ENCODE measurements around the gene RBM25.
"Not testable (repeated sequence)": the region's sequence is repeated elsewhere in the genome, so short reads cannot be mapped to it uniquely, and the experiment has no call there.

Gene RBM25

DNA sequence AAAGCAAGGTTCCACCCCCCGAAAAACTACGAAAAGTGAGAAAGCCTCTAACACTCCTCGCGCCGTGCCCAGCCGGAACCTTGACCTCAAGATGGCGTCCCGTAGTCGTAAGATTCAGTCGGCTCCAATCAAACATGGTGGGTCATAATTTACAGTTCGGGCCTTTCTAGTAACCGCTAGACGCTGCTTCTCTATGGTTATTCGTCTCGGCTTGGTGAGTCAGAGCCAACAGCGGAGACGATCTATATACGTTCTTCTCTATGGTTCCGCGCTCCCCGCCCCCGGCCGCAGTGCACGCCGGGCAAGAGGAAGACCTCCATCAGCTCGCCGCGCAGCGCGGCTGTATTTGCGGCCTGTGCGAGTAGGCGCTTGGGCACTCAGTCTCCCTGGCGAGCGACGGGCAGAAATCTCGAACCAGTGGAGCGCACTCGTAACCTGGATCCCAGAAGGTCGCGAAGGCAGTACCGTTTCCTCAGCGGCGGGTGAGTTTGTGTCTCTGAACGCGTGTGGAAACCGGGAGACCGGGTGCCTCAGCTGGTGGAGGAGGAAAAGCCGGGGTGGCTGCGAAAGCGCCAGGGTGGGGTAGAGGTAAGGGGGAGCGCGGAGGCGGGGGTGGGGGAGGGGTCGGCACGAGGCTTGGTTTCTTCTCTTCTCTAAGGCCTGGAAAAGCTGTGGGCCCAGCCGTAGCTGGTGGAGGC is at the start of gene RBM25:
RBM25 (plus strand) TSS at position 311 of the 698 bp plus-strand sequence. CDS start 13,108 bp downstream, outside the sequence.
- Histone ChIP-seq H3K4me1 (ENCODE audit: control insufficient read depth, insufficient read depth, low read length) (peaks cover 5% of the 10 kb centered on the region), H3K27ac (ENCODE audit: low read depth, low read length) (peak within 1 kb of the TSS; percentile 98), H3K4me3 (ENCODE audit: low read length) (peak within 1 kb of the TSS; percentile 99), H3K36me3 (ENCODE audit: control insufficient read depth, insufficient read depth, low read length) (no peaks in the 10 kb centered on the region), H3K9ac (ENCODE audit: low read length) (peak within 1 kb of the TSS; percentile 100), H3K27me3 (ENCODE audit: control insufficient read depth, insufficient read depth, low read length) (no peaks in the 10 kb centered on the region)

DNA sequence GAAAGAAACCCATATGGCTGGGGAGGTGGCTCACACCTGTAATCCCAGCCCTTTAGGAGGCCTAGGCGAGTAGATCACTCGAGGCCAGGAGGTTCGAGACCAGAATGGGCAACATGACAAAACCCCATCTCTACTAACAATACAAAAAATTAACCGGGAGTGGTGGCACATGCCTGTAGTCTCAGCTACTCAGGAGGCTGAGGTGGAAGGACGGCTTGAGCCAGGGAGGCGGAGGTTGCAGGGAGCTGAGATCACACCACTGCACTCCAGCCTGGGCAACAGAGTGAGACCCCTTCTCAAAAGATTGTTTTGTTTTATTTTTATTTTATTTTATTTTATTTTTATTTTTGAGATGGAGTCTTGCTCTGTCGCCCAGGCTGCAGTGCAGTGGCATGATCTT is 47.1 kb upstream of the RBM25 start:
- H3K4me1 ChIP-seq (ENCODE audit: control insufficient read depth, insufficient read depth, low read length); H3K27me3 ChIP-seq (ENCODE audit: control insufficient read depth, insufficient read depth, low read length); H3K4me3 ChIP-seq (ENCODE audit: low read length); H3K27ac ChIP-seq (ENCODE audit: low read depth, low read length); H3K36me3 ChIP-seq (ENCODE audit: control insufficient read depth, insufficient read depth, low read length); H3K9ac ChIP-seq (ENCODE audit: low read length): not testable (repeated sequence)

DNA sequence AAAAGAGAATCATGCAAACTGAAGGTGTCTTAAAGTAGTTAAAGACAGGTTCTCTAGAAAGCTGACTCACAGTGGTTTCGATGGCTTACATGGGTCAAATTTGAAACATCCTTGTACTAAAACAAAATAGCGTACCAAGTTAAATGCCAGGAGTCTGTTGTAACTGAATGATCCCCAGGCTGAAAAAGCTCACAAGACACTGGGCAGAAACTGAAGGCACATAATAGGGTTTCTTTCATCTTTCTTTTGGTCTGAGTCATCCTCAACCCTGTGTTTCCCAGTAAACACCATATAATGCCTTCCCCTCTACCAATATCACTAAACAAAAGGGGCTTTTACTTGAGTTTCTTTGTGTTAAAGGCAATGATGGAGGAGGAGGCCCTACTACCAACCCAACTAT is 44.2 kb upstream of the RBM25 start:
- Histone ChIP-seq H3K27ac (ENCODE audit: low read depth, low read length) (peak overlapping the region; percentile 21), H3K36me3 (ENCODE audit: control insufficient read depth, insufficient read depth, low read length) (peaks cover 11% of the 10 kb centered on the region), H3K9ac (ENCODE audit: low read length) (no peak overlapping the region), H3K4me1 (ENCODE audit: control insufficient read depth, insufficient read depth, low read length) (peaks cover 2% of the 10 kb centered on the region), H3K4me3 (ENCODE audit: low read length) (no peak overlapping the region), H3K27me3 (ENCODE audit: control insufficient read depth, insufficient read depth, low read length) (no peaks in the 10 kb centered on the region)

DNA sequence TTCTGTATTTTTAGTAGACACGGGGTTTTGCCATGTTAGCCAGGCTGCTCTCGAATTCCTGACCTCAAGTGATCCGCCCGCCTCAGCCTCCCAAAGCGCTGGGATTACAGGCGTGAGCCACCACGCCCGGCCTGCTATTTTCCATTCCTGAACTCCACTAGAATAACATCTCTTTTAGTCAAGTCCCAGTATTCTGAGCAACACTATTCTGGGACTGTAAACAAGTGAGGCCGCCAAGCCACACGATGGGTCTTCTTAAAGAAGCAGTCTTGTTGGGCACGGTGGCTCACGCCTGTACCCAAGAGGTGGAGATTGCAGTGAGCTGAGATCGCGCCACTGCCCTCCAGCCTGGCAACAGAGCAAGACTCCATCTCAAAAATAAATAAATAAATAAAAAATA is 42.8 kb upstream of the RBM25 start:
- H3K4me1 ChIP-seq (ENCODE audit: control insufficient read depth, insufficient read depth, low read length); H3K36me3 ChIP-seq (ENCODE audit: control insufficient read depth, insufficient read depth, low read length); H3K4me3 ChIP-seq (ENCODE audit: low read length); H3K27me3 ChIP-seq (ENCODE audit: control insufficient read depth, insufficient read depth, low read length); H3K27ac ChIP-seq (ENCODE audit: low read depth, low read length); H3K9ac ChIP-seq (ENCODE audit: low read length): not testable (repeated sequence)

DNA sequence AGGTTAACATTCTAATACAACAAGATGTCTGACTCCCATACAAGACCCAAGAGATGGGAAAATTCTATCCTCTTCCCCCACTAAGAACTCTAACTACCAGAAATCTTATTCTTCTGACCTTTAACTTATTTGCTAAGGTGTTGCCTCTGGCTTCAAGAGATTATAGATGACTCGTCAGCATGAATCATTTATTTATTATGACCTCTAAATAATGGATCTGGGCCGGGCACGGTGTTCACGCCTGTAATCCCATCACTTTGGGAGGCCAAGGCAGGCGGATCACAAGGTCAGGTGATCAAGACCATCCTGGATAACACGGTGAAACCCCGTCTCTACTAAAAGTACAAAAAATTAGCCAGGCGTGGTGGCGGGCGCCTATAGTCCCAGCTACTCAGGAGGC is 42.3 kb upstream of the RBM25 start:
- not testable (repeated sequence) for H3K27ac ChIP-seq (ENCODE audit: low read depth, low read length); H3K9ac ChIP-seq (ENCODE audit: low read length); H3K27me3 ChIP-seq (ENCODE audit: control insufficient read depth, insufficient read depth, low read length); H3K4me1 ChIP-seq (ENCODE audit: control insufficient read depth, insufficient read depth, low read length); H3K36me3 ChIP-seq (ENCODE audit: control insufficient read depth, insufficient read depth, low read length); H3K4me3 ChIP-seq (ENCODE audit: low read length)

DNA sequence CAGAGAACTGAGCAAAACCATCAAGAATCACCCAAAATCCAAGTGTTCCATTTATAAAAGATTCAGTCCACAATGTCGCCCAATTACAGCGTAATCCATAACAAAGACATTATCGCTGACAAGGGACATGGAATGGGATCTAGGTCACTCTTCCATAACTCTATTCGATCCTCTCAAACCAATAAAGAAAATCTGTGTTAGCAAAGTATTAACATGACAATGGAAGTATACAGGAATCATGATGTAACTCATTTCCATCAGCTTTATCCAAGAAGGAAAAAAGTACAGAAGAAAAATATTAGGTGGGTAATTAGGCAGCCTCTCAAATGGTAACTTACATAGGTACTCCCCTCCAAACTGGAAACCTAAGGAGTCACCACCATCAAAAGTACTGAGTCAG is 36.3 kb upstream of the RBM25 start:
- Histone ChIP-seq H3K27me3 (ENCODE audit: control insufficient read depth, insufficient read depth, low read length) (no peaks in the 10 kb centered on the region), H3K9ac (ENCODE audit: low read length) (no peak overlapping the region), H3K4me3 (ENCODE audit: low read length) (no peak overlapping the region), H3K4me1 (ENCODE audit: control insufficient read depth, insufficient read depth, low read length) (peaks cover 9% of the 10 kb centered on the region), H3K36me3 (ENCODE audit: control insufficient read depth, insufficient read depth, low read length) (peaks cover 15% of the 10 kb centered on the region), H3K27ac (ENCODE audit: low read depth, low read length) (no peak overlapping the region)

DNA sequence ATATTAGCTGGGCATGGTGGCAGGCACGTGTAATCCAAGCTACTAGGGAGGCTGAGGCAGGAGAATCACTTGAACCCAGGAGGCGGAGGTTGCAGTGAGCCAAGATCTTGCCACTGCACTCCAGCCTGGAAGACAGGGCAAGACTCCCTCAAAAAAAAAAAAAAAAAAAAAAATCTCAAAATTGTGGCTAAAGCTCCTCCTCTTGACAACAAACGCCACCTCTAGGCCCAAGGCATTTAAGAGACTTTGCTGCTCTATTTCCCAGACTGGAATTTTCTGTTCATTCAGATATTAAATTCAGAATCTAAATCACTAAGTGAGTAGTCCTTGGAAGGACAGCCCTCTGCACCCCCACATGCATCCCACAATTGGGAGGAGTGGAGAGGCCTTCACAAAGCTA is 32.8 kb upstream of the RBM25 start:
- Histone ChIP-seq H3K4me1 (ENCODE audit: control insufficient read depth, insufficient read depth, low read length) (peaks cover 9% of the 10 kb centered on the region), H3K27me3 (ENCODE audit: control insufficient read depth, insufficient read depth, low read length) (no peaks in the 10 kb centered on the region), H3K4me3 (ENCODE audit: low read length) (no peak overlapping the region), H3K36me3 (ENCODE audit: control insufficient read depth, insufficient read depth, low read length) (peaks cover 9% of the 10 kb centered on the region), H3K27ac (ENCODE audit: low read depth, low read length) (no peak overlapping the region), H3K9ac (ENCODE audit: low read length) (no peak overlapping the region)

DNA sequence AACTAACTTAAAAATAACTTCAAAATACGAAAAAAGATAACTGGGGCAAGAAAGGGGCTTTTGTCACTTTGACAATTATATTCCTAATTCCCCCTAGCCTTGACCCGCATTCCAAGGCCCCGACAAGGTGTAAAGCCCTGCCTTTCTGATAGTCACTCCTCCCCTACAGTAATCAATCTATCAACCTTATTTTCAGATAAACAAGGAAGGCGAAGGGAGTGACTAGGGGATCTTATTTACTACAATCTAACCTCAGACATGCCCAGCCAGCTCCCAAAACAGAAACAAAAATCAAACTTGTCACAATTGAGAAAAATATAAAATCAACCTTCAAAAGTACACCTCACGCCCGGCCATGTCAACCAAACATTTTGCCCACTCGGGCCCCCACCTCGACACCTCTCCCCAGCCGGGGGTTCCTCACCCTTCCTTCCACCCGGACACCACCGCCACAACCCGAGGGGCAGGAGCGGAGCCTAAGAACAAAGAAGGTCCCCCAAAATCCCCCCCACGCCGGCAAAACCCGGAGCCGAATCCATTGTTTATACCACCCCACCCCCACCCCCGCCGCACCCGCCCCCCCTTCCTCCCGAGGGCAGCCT is 32.0 kb upstream of the RBM25 start:
- Histone ChIP-seq H3K9ac (ENCODE audit: low read length) (peak overlapping the region; percentile 49), H3K36me3 (ENCODE audit: control insufficient read depth, insufficient read depth, low read length) (peaks cover 8% of the 10 kb centered on the region), H3K27me3 (ENCODE audit: control insufficient read depth, insufficient read depth, low read length) (no peaks in the 10 kb centered on the region), H3K27ac (ENCODE audit: low read depth, low read length) (peak overlapping the region; percentile 80), H3K4me3 (ENCODE audit: low read length) (peak overlapping the region; percentile 74), H3K4me1 (ENCODE audit: control insufficient read depth, insufficient read depth, low read length) (peaks cover 9% of the 10 kb centered on the region)

DNA sequence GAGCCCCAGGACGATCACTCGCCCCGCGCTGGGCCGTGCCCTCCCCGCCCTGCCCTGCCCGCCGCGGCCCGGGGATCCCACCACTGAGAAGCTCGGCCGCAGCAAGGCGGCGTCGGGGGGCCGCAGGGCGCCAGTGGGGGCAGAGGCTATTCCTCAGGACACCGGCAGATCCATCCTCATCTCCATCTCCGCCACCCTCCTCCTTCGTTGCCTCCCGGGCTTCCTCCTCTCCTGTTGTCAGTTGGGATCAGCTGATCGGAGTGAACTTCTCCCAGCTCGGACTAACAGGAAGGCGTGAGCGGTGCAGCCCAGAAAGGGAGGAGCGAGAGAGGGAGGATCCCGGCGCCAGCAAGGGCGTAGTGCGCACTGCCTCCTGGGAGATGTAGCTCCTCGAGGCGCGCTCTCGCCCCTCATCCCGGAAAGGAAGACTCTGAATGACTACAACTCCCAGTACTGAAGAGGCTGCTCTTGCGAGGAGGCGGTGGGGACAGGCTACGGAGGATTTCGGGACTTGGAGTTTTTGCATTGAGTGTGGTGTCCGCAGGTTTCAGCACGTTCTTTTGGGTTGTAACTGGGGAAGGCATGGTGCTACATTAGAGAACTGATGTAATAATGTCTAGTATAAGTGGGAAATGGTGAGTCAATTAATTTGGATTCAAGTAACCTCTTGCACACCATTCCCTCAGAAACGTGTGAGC is 31.3 kb upstream of the RBM25 start, which contains the start of gene ZFYVE1:
ZFYVE1 (minus strand) TSS at position 262 of the 698 bp plus-strand sequence. CDS start 2,598 bp downstream, outside the sequence.
- H3K27ac ChIP-seq (ENCODE audit: low read depth, low read length), result peak within 1 kb of the TSS; percentile 80
- peak within 1 kb of the TSS; percentile 57 for H3K9ac ChIP-seq (ENCODE audit: low read length)
- peaks cover 9% of the 10 kb centered on the region for H3K4me1 ChIP-seq (ENCODE audit: control insufficient read depth, insufficient read depth, low read length)

DNA sequence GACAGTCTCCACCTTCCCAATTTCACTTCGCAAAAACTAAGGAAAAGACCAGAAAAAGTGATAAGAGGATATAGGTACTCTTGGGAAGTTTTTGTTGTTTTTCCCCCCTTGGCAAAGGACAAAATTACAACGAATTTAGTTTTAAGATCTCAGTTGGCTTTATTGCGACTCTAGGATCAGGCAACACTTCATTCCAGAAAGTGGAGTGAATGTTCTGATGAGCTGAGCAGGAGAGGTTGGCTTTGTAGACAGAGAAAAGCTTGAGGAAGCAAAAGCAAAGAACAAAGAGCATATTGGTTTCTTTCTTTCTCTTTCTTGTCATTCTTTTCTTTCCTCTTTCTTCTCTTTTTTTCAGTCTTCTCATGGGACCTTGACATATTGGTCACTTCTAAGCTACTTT is 30.8 kb upstream of the RBM25 start:
- peak overlapping the region; percentile 57 for H3K4me3 ChIP-seq (ENCODE audit: low read length)
- H3K36me3 ChIP-seq (ENCODE audit: control insufficient read depth, insufficient read depth, low read length), result peaks cover 8% of the 10 kb centered on the region
- H3K27me3 ChIP-seq (ENCODE audit: control insufficient read depth, insufficient read depth, low read length), result no peaks in the 10 kb centered on the region
- peak overlapping the region; percentile 19 for H3K27ac ChIP-seq (ENCODE audit: low read depth, low read length)
- H3K4me1 ChIP-seq (ENCODE audit: control insufficient read depth, insufficient read depth, low read length), result peaks cover 5% of the 10 kb centered on the region
- H3K9ac ChIP-seq (ENCODE audit: low read length), result no peak overlapping the region

More for the DNA sequence above, 31.3 kb upstream of the RBM25 start, which contains the start of gene ZFYVE1:
- peaks cover 8% of the 10 kb centered on the region for H3K36me3 ChIP-seq (ENCODE audit: control insufficient read depth, insufficient read depth, low read length)
- H3K4me3 ChIP-seq (ENCODE audit: low read length), result peak within 1 kb of the TSS; percentile 74
- H3K27me3 ChIP-seq (ENCODE audit: control insufficient read depth, insufficient read depth, low read length), result no peaks in the 10 kb centered on the region

DNA sequence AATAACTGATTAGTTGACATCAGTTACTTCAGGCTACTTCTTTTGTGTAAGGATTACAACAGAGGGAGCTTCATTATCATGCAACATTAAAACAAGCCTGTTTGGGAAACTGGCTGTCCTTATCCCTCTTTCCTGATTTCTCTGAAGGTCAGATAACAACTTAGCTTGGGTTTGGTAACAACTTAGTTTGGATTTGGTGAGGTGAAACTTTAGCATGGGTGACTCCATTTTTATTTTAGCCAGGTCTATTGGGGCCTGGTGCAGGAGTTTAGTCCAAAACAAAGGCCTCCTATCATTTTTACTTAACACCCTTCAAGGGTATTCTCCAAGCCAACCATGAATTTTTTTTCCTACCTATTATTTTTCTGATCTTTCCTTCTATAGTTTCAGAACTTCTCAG is 30.4 kb upstream of the RBM25 start:
- H3K27me3 ChIP-seq (ENCODE audit: control insufficient read depth, insufficient read depth, low read length), result no peaks in the 10 kb centered on the region
- H3K4me3 ChIP-seq (ENCODE audit: low read length), result no peak overlapping the region
- peaks cover 4% of the 10 kb centered on the region for H3K4me1 ChIP-seq (ENCODE audit: control insufficient read depth, insufficient read depth, low read length)
- H3K27ac ChIP-seq (ENCODE audit: low read depth, low read length), result no peak overlapping the region
- H3K36me3 ChIP-seq (ENCODE audit: control insufficient read depth, insufficient read depth, low read length), result peaks cover 8% of the 10 kb centered on the region
- no peak overlapping the region for H3K9ac ChIP-seq (ENCODE audit: low read length)

DNA sequence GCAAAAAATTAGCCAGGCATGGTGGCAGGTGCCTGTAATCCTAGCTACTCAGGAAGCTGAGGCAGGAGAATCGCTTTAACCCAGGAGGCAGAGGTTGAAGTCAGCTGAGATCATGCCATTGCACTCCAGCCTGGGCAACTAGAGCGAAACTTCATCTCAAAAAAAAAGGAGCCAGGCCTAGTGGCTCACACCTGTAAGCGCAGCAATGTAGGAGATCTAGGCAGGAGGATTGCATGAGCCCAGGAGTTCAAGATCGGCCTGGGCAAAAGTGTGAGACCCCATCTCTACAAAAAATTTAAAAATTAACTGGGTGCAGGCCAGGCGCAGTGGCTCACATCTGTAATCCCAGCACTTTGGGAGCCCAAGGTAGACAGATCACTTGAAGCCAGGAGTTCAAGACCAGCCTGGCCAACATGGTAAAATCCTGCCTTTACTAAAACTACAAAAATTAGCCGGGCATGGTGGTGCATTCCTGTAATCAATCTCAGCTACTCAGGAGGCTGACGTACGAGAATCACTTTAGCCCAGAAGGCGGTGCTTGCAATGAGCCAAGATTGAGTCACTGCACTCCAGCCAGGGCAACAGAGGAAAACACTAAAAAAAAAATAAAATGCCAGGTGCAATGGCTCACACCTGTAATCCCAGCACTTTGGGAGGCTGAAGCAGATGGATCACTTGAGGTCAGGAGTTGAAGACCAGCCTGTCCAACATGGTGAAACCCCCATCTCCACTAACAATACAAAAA is 21.5 kb upstream of the RBM25 start:
- not testable (repeated sequence) for H3K4me3 ChIP-seq (ENCODE audit: low read length); H3K36me3 ChIP-seq (ENCODE audit: control insufficient read depth, insufficient read depth, low read length); H3K27ac ChIP-seq (ENCODE audit: low read depth, low read length); H3K27me3 ChIP-seq (ENCODE audit: control insufficient read depth, insufficient read depth, low read length); H3K4me1 ChIP-seq (ENCODE audit: control insufficient read depth, insufficient read depth, low read length); H3K9ac ChIP-seq (ENCODE audit: low read length)
